HepG2 (cell line): ENCODE data around the gene ZNF248. TPM values are rescaled to one million over a fixed set of nuclear protein-coding genes. Genes with fewer than 3 reads are reported as not detected.

Experiments
- ATAC-seq: fragments of 200-7000 bp; cut with Tn5 transposase; 3 replicates; pipeline ENCODE4 v1.9.1; 2020; ENCODE audit warnings: mild to moderate bottlenecking, moderate library complexity
- BruUV-seq: library from RNA; stranded (reverse); fragments of 400-500 nt; replicated peaks from 2 replicates; lab custom pipeline; 2021; lab: Mats Ljungman, UMichigan
- CTCF ChIA-PET: fragments of 300-600 bp; formaldehyde crosslinking; extraction: SDS; loops from one replicate; lab custom pipeline; 2021; ENCODE audit warnings: low total read pairs, inconsistent platforms, low intra/inter-chr PET ratio; lab: Yijun Ruan, JAX
- POLR2A ChIA-PET: fragments of 350-600 bp; sonication (Branson Sonifier 250); formaldehyde crosslinking; loops from one replicate; lab custom pipeline; 2020; ENCODE audit warnings: antibody characterized with exemption, inconsistent platforms; lab: Yijun Ruan, JAX
- DNase-seq: peaks from one replicate; pipeline ENCODE4 v3.0.0-alpha.2; 2015; ENCODE audit warnings: low spot score
- FAIRE-seq: peaks from 3 replicates; lab custom pipeline; 2011; peaks lifted over from hg19 to GRCh38; lab: Jason Lieb, UNC
- H2AFZ ChIP-seq: one replicate; pipeline ENCODE4 v1.6.1; 2011; ENCODE audit warnings: low read length, inconsistent platforms
- H3K27ac ChIP-seq: fragments of 300-600 bp; 3 replicates; pipeline ENCODE4 v1.8.0; 2011; ENCODE audit warnings: mixed run types, mild to moderate bottlenecking, mixed read lengths, low read length, inconsistent platforms; ENCODE audit not compliant: insufficient read depth; ENCODE audit errors: extremely low read length
- H3K27me3 ChIP-seq, 2 experiments: fragments of 200-600 bp in 1 of 2; 2 replicates in 1 of 2; 3 replicates in 1 of 2; pipeline versions ENCODE4 v1.6.0 to v1.8.0; 2011; ENCODE audit warnings: low read length in 2 of 2, mild to moderate bottlenecking in 2 of 2, moderate library complexity in 2 of 2, inconsistent platforms in 1 of 2; ENCODE audit not compliant: insufficient read depth in 2 of 2, control insufficient read depth in 1 of 2
- H3K36me3 ChIP-seq, 2 experiments: fragments of 200-600 bp in 1 of 2; replicated peaks in 1 of 2; 2 replicates in 1 of 2; 3 replicates in 1 of 2; pipeline versions ENCODE4 v1.5.1 to v1.8.0; 2011; ENCODE audit warnings: low read length in 2 of 2, inconsistent platforms in 1 of 2; ENCODE audit not compliant: insufficient read depth in 2 of 2, control insufficient read depth in 1 of 2
- H3K4me1 ChIP-seq: 2 replicates; pipeline ENCODE4 v1.5.1; 2012; ENCODE audit warnings: low read length, inconsistent platforms; ENCODE audit not compliant: insufficient read depth
- H3K4me2 ChIP-seq: 2 replicates; pipeline ENCODE4 v1.6.0; 2011; ENCODE audit warnings: low read depth, low read length, inconsistent platforms
- H3K4me3 ChIP-seq, 3 experiments: fragments of 200-600 bp in 1 of 3; sonication (generic), shearing (Covaris generic) in 1 of 3; replicated peaks in 1 of 3; 2 replicates each; pipeline ENCODE4 v1.5.1; 2011 to 2016; ENCODE audit warnings: low read length in 3 of 3, inconsistent platforms in 2 of 3, low read depth in 2 of 3, mild to moderate bottlenecking in 2 of 3, control low read depth in 1 of 3, mixed read lengths in 1 of 3; ENCODE audit not compliant: insufficient read depth in 1 of 3
- H3K79me2 ChIP-seq: one replicate; pipeline ENCODE4 v1.6.1; 2011; ENCODE audit warnings: low read length, inconsistent platforms; ENCODE audit not compliant: insufficient read depth
- H3K9ac ChIP-seq: 2 replicates; pipeline ENCODE4 v1.6.0; 2011; ENCODE audit warnings: mild to moderate bottlenecking, low read depth, low read length, inconsistent platforms; ENCODE audit not compliant: insufficient read depth
- H3K9me3 ChIP-seq: 2 replicates; pipeline ENCODE4 v1.5.1; 2012; ENCODE audit warnings: mild to moderate bottlenecking, low read length
- H4K20me1 ChIP-seq: 2 replicates; pipeline ENCODE4 v1.6.0; 2011; ENCODE audit warnings: inconsistent platforms, mild to moderate bottlenecking, low read length, moderate library complexity; ENCODE audit not compliant: insufficient read depth
- ATF7-NPFF ChIP-seq: sonication (generic); formaldehyde crosslinking; IDR thresholded peaks from 2 replicates; pipeline ENCODE4 v1.8.1; 2023; ENCODE audit warnings: mild to moderate bottlenecking, low read depth, missing genetic modification reagents, moderate library complexity
- NR2F6 ChIP-seq, 2 experiments: IDR thresholded peaks; 2 replicates each; pipeline ENCODE4 v1.6.1; 2016; ENCODE audit warnings: antibody characterized with exemption in 1 of 2, mild to moderate bottlenecking in 1 of 2
- TCF7 ChIP-seq: sonication (generic); IDR thresholded peaks from 2 replicates; pipeline ENCODE4 v1.6.1; 2016; ENCODE audit warnings: antibody characterized with exemption, low read depth
- ZKSCAN8 ChIP-seq: IDR thresholded peaks from 2 replicates; pipeline ENCODE4 v1.6.1; 2016; ENCODE audit warnings: borderline replicate concordance, missing genetic modification reagents, missing compliant biosample characterization
- ZNF18 ChIP-seq: sonication (generic); formaldehyde crosslinking; IDR thresholded peaks from 2 replicates; pipeline ENCODE4 v1.8.0; 2022; ENCODE audit warnings: mild to moderate bottlenecking, missing genetic modification reagents; ENCODE audit not compliant: insufficient replicate concordance
- ZNF501 ChIP-seq: sonication (generic); formaldehyde crosslinking; IDR thresholded peaks from 2 replicates; pipeline ENCODE4 v1.5.1; 2020; ENCODE audit warnings: mild to moderate bottlenecking, moderate library complexity, missing genetic modification reagents
- ZNF572 ChIP-seq: sonication (generic); formaldehyde crosslinking; IDR thresholded peaks from 2 replicates; pipeline ENCODE4 v1.5.1; 2020; ENCODE audit warnings: mild to moderate bottlenecking, missing genetic modification reagents
- ZNF780A ChIP-seq: sonication (generic); formaldehyde crosslinking; IDR thresholded peaks from 2 replicates; pipeline ENCODE4 v1.8.0; 2022; ENCODE audit warnings: mild to moderate bottlenecking, missing genetic modification reagents, moderate library complexity
- WGBS: methylation state at CpG from one replicate; pipeline ENCODE4 v1.1.6; 2017; ENCODE audit warnings: low lambda C conversion rate; 5-methylcytosine and 5-hydroxymethylcytosine counted together
- in situ Hi-C: cut with HindIII; loops from 2 replicates; pipeline ENCODE4 v1.10.0; 2017; ENCODE audit warnings: low pct_unique_long_range_greater_than_20kb; ENCODE audit not compliant: extremely low pct_ligation_motif_present
- intact Hi-C: fragments of 100-400 bp; cut with micrococcal nuclease; formaldehyde crosslinking; loops from one replicate; pipeline ENCODE4 v1.10.0; 2022; ENCODE audit not compliant: unreplicated experiment
- polyA plus RNA-seq, 8 experiments: library from polyadenylated mRNA; depleted of rRNA in 3 of 8; stranded (reverse) in 7 of 8; unstranded in 1 of 8; fragments of >200 nt; fragmentation: Illumina TruSeq in 4 of 8; extraction: Trizol in 4 of 8; gene quantifications; 2 replicates each; pipeline versions ENCODE4 v1.2.1 to v1.2.3, GENCODE V29; 2011 to 2016; ENCODE audit warnings: low read depth in 4 of 8, missing spikeins in 1 of 8, mixed read lengths in 1 of 8; ENCODE audit not compliant: insufficient read depth in 1 of 8
- total RNA-seq, 5 experiments: library from RNA; depleted of rRNA; stranded (reverse); fragments of >200 nt; fragmentation: Illumina TruSeq; extraction: Trizol; gene quantifications; 2 replicates each; pipeline ENCODE4 v1.2.3, GENCODE V29; 2016; ENCODE audit warnings: low read depth in 1 of 5

ZNF248 gene
- total and polyA plus RNA-seq, 2 of the 13 experiments (the other 11 are each of a cell fraction or from before 2014, with no cell fraction given) = 12.8 to 13.3 TPM

GRCh38 chr10:37831495-37832333 is 25.7 kb downstream of the ZNF248 start:
- peak; percentile 8 for FAIRE-seq
- intact Hi-C loops = no loop called here

More at GRCh38 chr10:37831495-37832333, 25.7 kb downstream of the ZNF248 start:
- Histone ChIP-seq H3K4me2 (no peak overlapping the region), H4K20me1 (no peaks in the 10 kb centered on the region), H3K9me3 (peaks cover 22% of the 10 kb centered on the region), H3K79me2 (no peaks in the 10 kb centered on the region), H3K27ac (peak overlapping the region; percentile 47), H3K9ac (no peak overlapping the region), H3K27me3 (no peaks in the 10 kb centered on the region), H3K4me3 (no peak overlapping the region), H3K4me1 (0 out of 2 replicates have a peak, but pooled peaks cover 5% of the 10 kb centered on the region), H2AFZ (no peak overlapping the region), H3K36me3 (peaks cover 19 to 60% of the 10 kb centered on the region in 2 experiments)
- TF ChIP-seq TCF7 (peak; percentile 42; the same call in 1 of the 2 replicates), ATF7-NPFF (CRISPR knock-in tag) (no peak), ZKSCAN8 (CRISPR knock-in tag) (no peak), NR2F6 (IDR thresholded peaks at IDR 0.05) (0 out of 2 replicates have a peak, but pooled peaks have one; percentile 17), NR2F6 (CRISPR knock-in tag; IDR thresholded peaks at IDR 0.05) (no peak), ZNF572 (CRISPR knock-in tag) (no peak), ZNF501 (no peak), ZNF18 (CRISPR knock-in tag) (peak; percentile 81), ZNF780A (CRISPR knock-in tag) (no peak)
- WGBS = 74% methylated on average over 4 of the region's 4 CpGs
- in situ Hi-C loops = no loop called here
- DNase-seq = peak; percentile 53
- ATAC-seq = peak; percentile 77
- ChIA-PET POLR2A (no interaction called here), CTCF (no interaction called here)
- BruUV-seq = no TSS peak
